DOHH2 (cell line): ENCODE results near the gene ROR1.

ENCODE experiments used
- CTCF ChIP-seq: fragments of 200-600 bp; sonication (generic); IDR thresholded peaks from one replicate; pipeline ENCODE4 v1.5.1; 2014; ENCODE audit warnings: antibody characterized with exemption, mild to moderate bottlenecking, low read depth, low read length; ENCODE audit not compliant: poor library complexity, severe bottlenecking
- EZH2phosphoT487 ChIP-seq: fragments of 200-600 bp; sonication (generic); IDR thresholded peaks from 2 replicates; pipeline ENCODE4 v1.6.1; 2017; ENCODE audit warnings: borderline replicate concordance, mild to moderate bottlenecking, antibody characterized with exemption, low read length, moderate library complexity, mixed read lengths

DNA sequence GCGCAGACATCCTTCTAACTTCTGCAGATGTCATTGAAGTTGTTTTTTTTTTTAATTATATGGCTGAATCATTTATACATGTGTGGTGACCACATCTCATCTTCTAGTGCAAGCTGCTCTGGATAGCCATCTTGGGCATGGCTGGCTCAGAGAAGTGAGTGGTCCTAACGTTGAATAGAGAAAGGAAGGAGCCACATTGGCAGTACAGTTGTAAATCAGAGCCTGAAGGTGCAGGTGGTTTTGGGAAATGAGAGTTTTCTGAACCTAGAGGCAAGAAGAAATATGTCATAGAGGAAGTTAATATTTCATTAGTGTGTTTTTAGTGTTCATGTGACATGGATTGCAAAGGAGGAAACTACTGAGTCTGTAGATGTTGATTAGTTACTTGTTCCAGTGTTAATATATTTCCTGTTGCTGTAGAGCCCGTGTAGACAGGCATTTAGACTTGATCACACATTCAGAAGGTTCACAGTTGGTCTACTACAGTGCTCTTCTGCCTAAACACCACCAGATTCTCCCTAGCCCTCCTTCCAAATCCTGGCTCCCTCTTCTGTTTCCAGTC, 163.7 kb downstream of the ROR1 start:
- TF ChIP-seq CTCF (no peak), EZH2phosphoT487 (no peak)
